ENCODE data around the gene CHRM4.

CHRM4 gene

GRCh38 chr11:46341454-46341853 lies 50.1 kb downstream of the CHRM4 start:
- Histone ChIP-seq H3K4me1 (ENCODE audit: control insufficient read depth in 5 of 5, insufficient read depth in 5 of 5, low read length in 5 of 5) (peaks cover 13 to 94% (median 87%) of the 10 kb centered on the region in 5 donors), H3K9ac (ENCODE audit: low read length in 5 of 5) (no peak overlapping the region), H3K9me3 (ENCODE audit: control insufficient read depth in 5 of 5, low read length in 5 of 5) (no peaks in the 10 kb centered on the region), H3K27me3 (ENCODE audit: control insufficient read depth in 5 of 5, insufficient read depth in 4 of 5, low read length in 5 of 5) (no peaks in the 10 kb centered on the region), H3K27ac (ENCODE audit: low read depth, low read length) (peak overlapping the region; percentile 98), H3K36me3 (ENCODE audit: control insufficient read depth in 5 of 5, insufficient read depth in 5 of 5, low read length in 5 of 5) (no peaks in the 10 kb centered on the region), H3K4me3 (ENCODE audit: low read depth in 1 of 5, low read length in 5 of 5) (no peak overlapping the region)

GRCh38 chr11:46339816-46340215 lies 51.8 kb downstream of the CHRM4 start:
- H3K9me3 ChIP-seq (ENCODE audit: control insufficient read depth in 5 of 5, low read length in 5 of 5), result no peaks in the 10 kb centered on the region
- no peak overlapping the region for H3K4me3 ChIP-seq (ENCODE audit: low read depth in 1 of 5, low read length in 5 of 5)
- no peaks in the 10 kb centered on the region for H3K27me3 ChIP-seq (ENCODE audit: control insufficient read depth in 5 of 5, insufficient read depth in 4 of 5, low read length in 5 of 5)
- H3K36me3 ChIP-seq (ENCODE audit: control insufficient read depth in 5 of 5, insufficient read depth in 5 of 5, low read length in 5 of 5), result no peaks in the 10 kb centered on the region
- H3K27ac ChIP-seq (ENCODE audit: low read depth, low read length), result peak overlapping the region; percentile 98
- peaks cover 12 to 83% (median 72%) of the 10 kb centered on the region in 5 donors for H3K4me1 ChIP-seq (ENCODE audit: control insufficient read depth in 5 of 5, insufficient read depth in 5 of 5, low read length in 5 of 5)
- H3K9ac ChIP-seq (ENCODE audit: low read length in 5 of 5), result peak overlapping the region in 1 of 5 donors; percentile 59

- no peaks in the 10 kb centered on the region for H3K9me3 ChIP-seq (ENCODE audit: control insufficient read depth in 5 of 5, low read length in 5 of 5)
- peak overlapping the region; percentile 98 for H3K27ac ChIP-seq (ENCODE audit: low read depth, low read length)
- peak overlapping the region; percentile 43 to 66 (median 56) for H3K4me3 ChIP-seq (ENCODE audit: low read depth in 1 of 5, low read length in 5 of 5)
- H3K27me3 ChIP-seq (ENCODE audit: control insufficient read depth in 5 of 5, insufficient read depth in 4 of 5, low read length in 5 of 5), result peaks cover 0 to 2% (median 0%) of the 10 kb centered on the region in 5 donors
- H3K4me1 ChIP-seq (ENCODE audit: control insufficient read depth in 5 of 5, insufficient read depth in 5 of 5, low read length in 5 of 5), result peaks cover 12 to 76% (median 67%) of the 10 kb centered on the region in 5 donors
- no peaks in the 10 kb centered on the region for H3K36me3 ChIP-seq (ENCODE audit: control insufficient read depth in 5 of 5, insufficient read depth in 5 of 5, low read length in 5 of 5)
- H3K9ac ChIP-seq (ENCODE audit: low read length in 5 of 5), result peak overlapping the region; percentile 53 to 74 (median 68)
These were observed 52.4 kb downstream of the CHRM4 start for GRCh38 chr11:46338988-46339666.

- H3K36me3 ChIP-seq (ENCODE audit: control insufficient read depth in 5 of 5, insufficient read depth in 5 of 5, low read length in 5 of 5), result no peaks in the 10 kb centered on the region
- no peaks in the 10 kb centered on the region for H3K9me3 ChIP-seq (ENCODE audit: control insufficient read depth in 5 of 5, low read length in 5 of 5)
- peaks cover 12 to 76% (median 64%) of the 10 kb centered on the region in 5 donors for H3K4me1 ChIP-seq (ENCODE audit: control insufficient read depth in 5 of 5, insufficient read depth in 5 of 5, low read length in 5 of 5)
- peak overlapping the region; percentile 53 to 74 (median 68) for H3K9ac ChIP-seq (ENCODE audit: low read length in 5 of 5)
- peak overlapping the region; percentile 98 for H3K27ac ChIP-seq (ENCODE audit: low read depth, low read length)
- H3K27me3 ChIP-seq (ENCODE audit: control insufficient read depth in 5 of 5, insufficient read depth in 4 of 5, low read length in 5 of 5), result peaks cover 0 to 4% (median under 1%) of the 10 kb centered on the region in 5 donors
- peak overlapping the region; percentile 43 to 66 (median 56) for H3K4me3 ChIP-seq (ENCODE audit: low read depth in 1 of 5, low read length in 5 of 5)
These were observed 53.0 kb downstream of the CHRM4 start for GRCh38 chr11:46338636-46338987.

- peaks cover 8 to 73% (median 60%) of the 10 kb centered on the region in 5 donors for H3K4me1 ChIP-seq (ENCODE audit: control insufficient read depth in 5 of 5, insufficient read depth in 5 of 5, low read length in 5 of 5)
- no peaks in the 10 kb centered on the region for H3K9me3 ChIP-seq (ENCODE audit: control insufficient read depth in 5 of 5, low read length in 5 of 5)
- H3K36me3 ChIP-seq (ENCODE audit: control insufficient read depth in 5 of 5, insufficient read depth in 5 of 5, low read length in 5 of 5), result no peaks in the 10 kb centered on the region
- H3K9ac ChIP-seq (ENCODE audit: low read length in 5 of 5), result no peak overlapping the region
- H3K27ac ChIP-seq (ENCODE audit: low read depth, low read length), result peak overlapping the region; percentile 98
- peaks cover 0 to 6% (median 3%) of the 10 kb centered on the region in 5 donors for H3K27me3 ChIP-seq (ENCODE audit: control insufficient read depth in 5 of 5, insufficient read depth in 4 of 5, low read length in 5 of 5)
- H3K4me3 ChIP-seq (ENCODE audit: low read depth in 1 of 5, low read length in 5 of 5), result no peak overlapping the region
These were observed 53.8 kb downstream of the CHRM4 start for GRCh38 chr11:46337626-46338345.

GRCh38 chr11:46336563-46337180 lies 54.9 kb downstream of the CHRM4 start:
- Histone ChIP-seq H3K27me3 (ENCODE audit: control insufficient read depth in 5 of 5, insufficient read depth in 4 of 5, low read length in 5 of 5) (peaks cover 0 to 12% (median 4%) of the 10 kb centered on the region in 5 donors), H3K4me1 (ENCODE audit: control insufficient read depth in 5 of 5, insufficient read depth in 5 of 5, low read length in 5 of 5) (peaks cover 3 to 69% (median 55%) of the 10 kb centered on the region in 5 donors), H3K9ac (ENCODE audit: low read length in 5 of 5) (no peak overlapping the region), H3K4me3 (ENCODE audit: low read depth in 1 of 5, low read length in 5 of 5) (no peak overlapping the region), H3K9me3 (ENCODE audit: control insufficient read depth in 5 of 5, low read length in 5 of 5) (no peaks in the 10 kb centered on the region), H3K27ac (ENCODE audit: low read depth, low read length) (no peak overlapping the region), H3K36me3 (ENCODE audit: control insufficient read depth in 5 of 5, insufficient read depth in 5 of 5, low read length in 5 of 5) (no peaks in the 10 kb centered on the region)

- Histone ChIP-seq H3K9ac (ENCODE audit: low read length in 5 of 5) (no peak overlapping the region), H3K4me1 (ENCODE audit: control insufficient read depth in 5 of 5, insufficient read depth in 5 of 5, low read length in 5 of 5) (peaks cover 3 to 69% (median 52%) of the 10 kb centered on the region in 5 donors), H3K4me3 (ENCODE audit: low read depth in 1 of 5, low read length in 5 of 5) (no peak overlapping the region), H3K9me3 (ENCODE audit: control insufficient read depth in 5 of 5, low read length in 5 of 5) (no peaks in the 10 kb centered on the region), H3K27ac (ENCODE audit: low read depth, low read length) (peak overlapping the region; percentile 23), H3K27me3 (ENCODE audit: control insufficient read depth in 5 of 5, insufficient read depth in 4 of 5, low read length in 5 of 5) (peaks cover 0 to 12% (median 4%) of the 10 kb centered on the region in 5 donors), H3K36me3 (ENCODE audit: control insufficient read depth in 5 of 5, insufficient read depth in 5 of 5, low read length in 5 of 5) (no peaks in the 10 kb centered on the region)
These were observed 55.5 kb downstream of the CHRM4 start for GRCh38 chr11:46335890-46336562.

GRCh38 chr11:46335271-46335670 lies 56.3 kb downstream of the CHRM4 start:
- H3K27ac ChIP-seq (ENCODE audit: low read depth, low read length), result no peak overlapping the region
- peaks cover 3 to 69% (median 50%) of the 10 kb centered on the region in 5 donors for H3K4me1 ChIP-seq (ENCODE audit: control insufficient read depth in 5 of 5, insufficient read depth in 5 of 5, low read length in 5 of 5)
- no peak overlapping the region for H3K9ac ChIP-seq (ENCODE audit: low read length in 5 of 5)
- no peak overlapping the region for H3K4me3 ChIP-seq (ENCODE audit: low read depth in 1 of 5, low read length in 5 of 5)
- no peaks in the 10 kb centered on the region for H3K9me3 ChIP-seq (ENCODE audit: control insufficient read depth in 5 of 5, low read length in 5 of 5)
- peaks cover 0 to 12% (median 5%) of the 10 kb centered on the region in 5 donors for H3K27me3 ChIP-seq (ENCODE audit: control insufficient read depth in 5 of 5, insufficient read depth in 4 of 5, low read length in 5 of 5)
- H3K36me3 ChIP-seq (ENCODE audit: control insufficient read depth in 5 of 5, insufficient read depth in 5 of 5, low read length in 5 of 5), result no peaks in the 10 kb centered on the region

GRCh38 chr11:46334211-46334610 lies 57.4 kb downstream of the CHRM4 start:
- Histone ChIP-seq H3K27me3 (ENCODE audit: control insufficient read depth in 5 of 5, insufficient read depth in 4 of 5, low read length in 5 of 5) (peaks cover 0 to 12% (median 8%) of the 10 kb centered on the region in 5 donors), H3K9ac (ENCODE audit: low read length in 5 of 5) (peak overlapping the region in 1 of 5 donors; percentile 22), H3K4me1 (ENCODE audit: control insufficient read depth in 5 of 5, insufficient read depth in 5 of 5, low read length in 5 of 5) (peaks cover 3 to 59% (median 40%) of the 10 kb centered on the region in 5 donors), H3K27ac (ENCODE audit: low read depth, low read length) (no peak overlapping the region), H3K4me3 (ENCODE audit: low read depth in 1 of 5, low read length in 5 of 5) (no peak overlapping the region), H3K9me3 (ENCODE audit: control insufficient read depth in 5 of 5, low read length in 5 of 5) (no peaks in the 10 kb centered on the region), H3K36me3 (ENCODE audit: control insufficient read depth in 5 of 5, insufficient read depth in 5 of 5, low read length in 5 of 5) (no peaks in the 10 kb centered on the region)

Measured in subcutaneous abdominal adipose tissue (tissue), 5 donors.